Brain microvascular endothelial cell (primary cell): ENCODE measurements around the gene HTN1.

Experiments used
- DNase-seq: peaks from one replicate; pipeline ENCODE4 v3.0.0-alpha.2; 2020
- H3K27ac ChIP-seq: fragments of 250-450 bp; sonication (Bioruptor Pico); 2 replicates; pipeline ENCODE4 v1.5.1; 2020; ENCODE audit warnings: mild to moderate bottlenecking, moderate library complexity
- H3K27me3 ChIP-seq: fragments of 250-450 bp; sonication (Bioruptor Pico); replicated peaks from 2 replicates; pipeline ENCODE4 v1.5.1; 2020; ENCODE audit warnings: mild to moderate bottlenecking
- H3K36me3 ChIP-seq: fragments of 250-450 bp; sonication (Bioruptor Pico); replicated peaks from 2 replicates; pipeline ENCODE4 v1.5.1; 2020; ENCODE audit warnings: mild to moderate bottlenecking
- H3K4me3 ChIP-seq: 2 replicates; pipeline ENCODE4 v1.5.1; 2011; ENCODE audit warnings: low read depth, mild to moderate bottlenecking, control low read depth, low read length, moderate library complexity
- CTCF ChIP-seq: IDR thresholded peaks from 2 replicates; pipeline ENCODE4 v1.5.1; 2011; ENCODE audit warnings: low read depth, mild to moderate bottlenecking, moderate library complexity, low read length, control low read depth, inconsistent platforms; ENCODE audit errors: missing control alignments
- in situ Hi-C: cut with HindIII; loops from 2 replicates; pipeline ENCODE4 v1.10.0; 2017; ENCODE audit warnings: low sequenced_read_pairs, low pct_ligation_motif_present

The HTN1 gene

DNA sequence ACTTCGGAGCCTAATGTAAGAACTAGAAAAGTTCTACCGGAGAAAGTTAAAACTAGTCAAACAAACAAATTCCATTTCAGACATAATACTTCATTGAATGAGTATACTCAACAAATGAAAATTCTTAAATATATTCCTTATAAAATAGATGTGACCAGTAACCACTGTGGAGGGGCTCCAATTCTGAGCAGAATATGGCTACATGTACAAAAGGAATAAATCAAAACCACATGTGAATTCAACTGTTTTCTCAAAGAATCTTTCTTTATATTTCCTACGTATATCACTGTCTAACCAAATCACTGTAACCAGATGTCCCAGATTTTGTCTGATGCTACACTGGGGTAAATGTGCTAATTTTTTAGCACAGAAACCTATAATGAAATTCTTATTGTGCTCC lies 49.0 kb downstream of the HTN1 start:
- Histone ChIP-seq H3K27ac (no peak overlapping the region), H3K36me3 (no peaks in the 10 kb centered on the region), H3K4me3 (no peak overlapping the region), H3K27me3 (no peaks in the 10 kb centered on the region)
- no peak for TF ChIP-seq CTCF
- in situ Hi-C loops = no loop called here
- DNase-seq = no peak
